DMS79 (cell line): ENCODE results near the gene RINL.

ENCODE experiments used
- DNase-seq: peaks from one replicate; lab custom pipeline; 2025; lab: John Stamatoyannopoulos, UW

Gene RINL

DNA sequence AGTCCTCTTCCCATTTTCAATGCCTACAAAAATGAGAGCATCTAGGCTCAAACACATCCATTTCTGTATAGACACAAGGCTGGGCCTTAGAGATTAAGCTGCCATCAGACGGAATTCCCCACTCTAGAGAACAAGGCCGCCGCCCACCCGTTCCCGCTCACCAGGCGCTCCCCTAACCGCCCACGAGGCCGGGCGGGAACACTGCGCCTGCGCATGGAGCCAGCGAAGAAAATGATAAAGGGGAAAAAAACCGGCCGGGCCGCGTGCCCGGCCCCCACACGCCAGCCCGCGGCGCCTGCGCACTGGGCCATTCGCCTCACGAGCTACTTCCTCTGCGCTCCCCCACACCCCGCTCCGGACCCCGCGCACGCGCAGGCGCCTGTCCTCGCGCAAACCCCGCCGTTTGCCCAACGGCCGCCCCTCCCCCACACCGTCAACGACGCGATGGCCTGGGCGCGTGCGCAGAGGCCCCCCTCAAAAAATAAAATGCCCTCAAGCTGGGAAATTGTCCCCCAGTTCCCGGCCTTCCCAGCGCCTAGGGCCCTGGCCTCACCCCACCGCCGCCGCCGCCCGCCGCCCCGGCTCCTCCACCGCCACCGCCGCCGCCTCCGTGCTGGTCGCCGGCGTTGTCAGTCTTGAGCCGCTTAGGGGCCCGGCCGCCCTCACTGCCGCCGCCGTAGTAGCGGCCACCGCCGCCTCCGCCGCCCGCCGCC lies 28.8 kb downstream of the RINL start:
- peak; percentile 82 for DNase-seq

GRCh38 chr19:38848299-38849146 lies 29.6 kb downstream of the RINL start:
- no peak for DNase-seq

- no peak for DNase-seq
These were observed 32.0 kb downstream of the RINL start for GRCh38 chr19:38846097-38846496.

DNA sequence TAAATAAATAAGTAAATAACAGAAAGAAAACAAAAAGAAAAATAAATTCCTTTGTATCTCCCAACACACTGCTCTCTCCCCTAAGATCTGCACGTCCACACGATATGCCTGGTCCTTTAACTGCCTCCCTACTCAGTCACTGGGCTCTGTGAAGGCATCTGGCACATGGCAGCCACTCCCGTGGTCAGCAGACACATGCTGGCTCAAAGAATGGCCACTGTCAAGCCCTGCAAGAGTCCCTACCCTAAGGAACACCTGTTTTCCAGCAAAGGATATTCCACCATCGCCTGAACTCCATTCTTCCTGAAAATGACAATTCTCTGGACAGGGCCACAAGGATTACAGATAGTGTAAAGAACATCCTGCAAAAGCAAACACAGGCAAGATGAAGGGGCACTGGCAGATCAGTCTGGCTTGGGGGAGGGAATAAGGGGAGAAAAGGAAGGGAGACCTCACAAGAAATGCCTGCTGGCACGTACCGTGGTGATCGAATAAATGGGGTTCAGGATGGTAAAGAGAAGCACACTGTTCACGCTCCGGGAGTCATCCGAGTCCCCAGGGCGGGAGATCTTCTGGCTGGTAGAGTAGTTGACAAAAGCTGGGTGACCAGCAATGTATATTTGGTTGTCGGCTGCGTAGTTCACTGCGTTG lies 32.6 kb downstream of the RINL start:
- DNase-seq: no peak

GRCh38 chr19:38844093-38844686 lies 33.9 kb downstream of the RINL start:
- no peak for DNase-seq

- DNase-seq: no peak
These were observed 34.8 kb downstream of the RINL start for GRCh38 chr19:38843175-38843758.

GRCh38 chr19:38842439-38843174 lies 35.5 kb downstream of the RINL start:
- DNase-seq: no peak

DNA sequence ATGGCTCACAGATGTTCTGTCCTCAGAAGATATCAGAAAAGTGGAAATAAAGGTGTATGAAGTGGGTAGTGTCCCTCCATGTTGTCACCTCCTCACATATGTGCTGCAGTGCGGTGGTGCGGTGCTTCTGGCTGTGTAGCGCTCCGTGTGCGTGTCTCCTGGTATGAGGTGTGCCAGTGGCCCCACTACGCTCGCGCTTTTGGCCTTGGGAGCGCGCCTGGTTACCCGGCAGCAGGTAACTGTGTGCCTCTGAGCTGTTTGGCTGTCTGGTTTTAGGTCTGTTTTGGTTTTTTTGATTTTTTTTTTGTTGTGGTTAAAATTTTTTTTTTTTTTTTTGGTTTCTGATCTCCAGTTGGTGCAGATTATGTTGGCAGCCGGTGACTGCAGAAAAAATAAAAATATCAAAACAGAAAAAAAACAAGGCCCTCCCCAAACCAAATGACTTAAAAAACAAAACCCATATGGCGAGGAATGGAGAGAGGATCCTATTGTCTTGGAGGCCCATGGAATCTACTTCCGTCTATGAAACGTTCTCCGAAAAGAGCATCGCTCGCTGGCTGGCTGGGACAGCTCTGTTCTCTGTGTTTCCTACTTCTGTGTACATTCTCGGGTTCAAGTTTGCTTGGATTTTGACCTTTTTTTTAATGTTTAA lies 36.2 kb downstream of the RINL start:
- no peak for DNase-seq

DNA sequence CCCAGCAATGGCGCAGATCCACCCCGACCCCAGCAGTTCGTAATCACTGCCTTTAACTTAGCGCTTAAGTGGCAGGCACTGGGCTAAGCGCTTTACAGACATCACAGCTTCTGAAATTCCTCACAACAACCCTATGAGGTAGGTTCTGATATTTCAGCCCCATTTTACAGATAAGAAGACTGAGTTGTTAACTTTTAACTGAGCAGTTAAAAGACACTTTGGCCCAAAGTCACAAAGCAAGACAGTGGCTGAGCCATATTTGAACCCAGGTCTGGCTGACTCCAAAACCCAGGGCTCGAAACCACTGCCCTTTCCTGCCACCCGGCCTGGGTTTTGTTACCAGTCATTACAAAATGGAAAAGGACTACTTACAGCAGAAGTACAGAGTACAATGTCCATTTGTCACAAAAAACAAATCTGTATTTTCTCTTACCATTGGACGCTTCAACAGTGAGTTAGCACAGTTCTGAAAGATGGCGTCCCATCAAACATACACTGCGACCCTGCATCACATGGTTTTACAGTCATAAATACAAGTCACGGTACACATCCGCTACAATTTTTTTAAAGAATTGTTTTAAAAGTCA lies 36.8 kb downstream of the RINL start:
- no peak for DNase-seq

DNA sequence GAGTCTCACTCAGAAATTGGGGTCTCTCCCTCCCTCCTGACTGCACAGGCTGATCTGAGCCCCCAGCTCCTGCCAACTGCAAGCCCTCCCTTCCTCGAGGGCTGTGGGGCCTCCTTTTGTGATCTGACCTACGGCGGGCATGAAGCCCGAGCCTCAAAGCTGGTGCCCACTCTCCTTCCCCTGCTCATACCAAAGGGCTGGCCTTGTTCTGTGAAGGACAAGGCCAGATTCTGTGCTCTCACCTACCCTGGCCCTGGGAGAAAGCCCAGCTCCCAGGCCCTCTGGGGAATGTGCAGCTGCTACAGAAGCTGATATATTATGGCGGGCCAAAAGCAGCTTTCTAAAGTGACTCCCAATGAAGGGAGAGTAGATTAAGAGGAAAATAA lies 37.5 kb downstream of the RINL start:
- no peak for DNase-seq

DNA sequence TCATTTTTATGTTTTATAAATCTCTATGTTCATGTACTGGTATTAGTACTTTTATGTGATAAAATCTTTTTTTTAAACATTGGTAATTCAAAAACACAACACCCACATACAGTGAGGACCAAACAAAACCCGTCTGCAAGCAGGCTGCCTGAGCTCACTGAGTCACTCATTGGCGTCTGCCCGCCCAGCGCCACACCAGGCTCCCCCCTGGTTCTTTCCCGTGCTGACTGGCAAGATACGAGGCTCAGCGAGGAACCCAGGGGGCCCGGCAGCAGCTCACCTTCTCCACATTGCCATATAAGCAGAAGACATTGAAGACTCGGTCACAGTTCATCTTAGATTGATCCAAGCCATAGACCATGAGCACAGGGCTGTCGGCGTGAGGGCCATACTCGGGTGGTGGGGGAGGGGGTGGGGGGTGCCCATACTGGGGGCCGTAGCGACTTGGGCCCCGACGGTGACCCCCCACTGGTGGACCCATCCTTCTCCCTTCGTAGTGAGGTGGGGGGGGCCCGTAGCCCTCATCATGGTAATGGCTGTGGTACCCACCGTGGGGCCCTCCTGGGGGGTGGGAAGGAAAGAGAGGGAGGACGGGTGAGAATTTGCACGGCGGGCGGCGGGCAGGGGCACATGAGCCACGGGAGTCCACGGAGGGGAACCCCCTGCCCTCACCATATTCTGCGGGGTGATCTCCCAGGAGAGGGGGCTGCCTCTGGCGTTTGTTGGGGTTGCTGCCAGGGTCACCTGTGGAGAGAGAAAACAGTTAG lies 38.1 kb downstream of the RINL start:
- no peak for DNase-seq

GRCh38 chr19:38838986-38839761 lies 38.9 kb downstream of the RINL start:
- DNase-seq: no peak

GRCh38 chr19:38838208-38838985 lies 39.7 kb downstream of the RINL start:
- DNase-seq: no peak

- no peak for DNase-seq
These were observed 40.4 kb downstream of the RINL start for GRCh38 chr19:38837656-38838121.

DNA sequence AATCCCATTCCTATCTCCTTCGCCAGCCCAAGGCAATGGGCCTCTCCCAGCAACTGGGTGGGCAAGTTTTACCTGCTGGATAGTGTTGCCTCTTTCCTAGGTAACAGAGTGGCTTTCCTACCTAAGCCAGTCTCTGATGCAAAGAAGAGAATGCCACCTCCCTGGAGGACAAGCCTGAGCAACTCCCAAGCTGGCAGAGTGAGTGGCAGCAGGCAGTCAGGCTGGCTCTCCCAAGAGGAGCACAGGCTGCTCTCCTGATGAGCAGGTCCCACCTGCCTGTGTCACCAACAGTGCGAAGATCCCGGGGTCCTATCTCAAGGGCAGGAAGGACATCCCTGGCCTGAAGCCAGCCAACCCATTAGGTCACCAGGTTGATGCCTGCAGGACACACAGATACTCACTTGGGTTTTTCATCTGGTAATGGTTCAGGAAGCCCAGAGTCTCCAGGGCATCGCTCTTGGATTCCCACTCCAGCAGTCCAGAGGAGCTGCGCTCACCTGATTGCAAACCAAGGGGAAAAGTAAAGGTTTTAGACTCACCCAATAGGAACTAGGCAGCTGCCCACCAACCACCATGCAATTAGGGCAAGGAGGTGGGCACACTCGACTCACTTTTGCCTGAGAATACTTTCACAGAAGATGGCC lies 41.0 kb downstream of the RINL start:
- DNase-seq: no peak

DNA sequence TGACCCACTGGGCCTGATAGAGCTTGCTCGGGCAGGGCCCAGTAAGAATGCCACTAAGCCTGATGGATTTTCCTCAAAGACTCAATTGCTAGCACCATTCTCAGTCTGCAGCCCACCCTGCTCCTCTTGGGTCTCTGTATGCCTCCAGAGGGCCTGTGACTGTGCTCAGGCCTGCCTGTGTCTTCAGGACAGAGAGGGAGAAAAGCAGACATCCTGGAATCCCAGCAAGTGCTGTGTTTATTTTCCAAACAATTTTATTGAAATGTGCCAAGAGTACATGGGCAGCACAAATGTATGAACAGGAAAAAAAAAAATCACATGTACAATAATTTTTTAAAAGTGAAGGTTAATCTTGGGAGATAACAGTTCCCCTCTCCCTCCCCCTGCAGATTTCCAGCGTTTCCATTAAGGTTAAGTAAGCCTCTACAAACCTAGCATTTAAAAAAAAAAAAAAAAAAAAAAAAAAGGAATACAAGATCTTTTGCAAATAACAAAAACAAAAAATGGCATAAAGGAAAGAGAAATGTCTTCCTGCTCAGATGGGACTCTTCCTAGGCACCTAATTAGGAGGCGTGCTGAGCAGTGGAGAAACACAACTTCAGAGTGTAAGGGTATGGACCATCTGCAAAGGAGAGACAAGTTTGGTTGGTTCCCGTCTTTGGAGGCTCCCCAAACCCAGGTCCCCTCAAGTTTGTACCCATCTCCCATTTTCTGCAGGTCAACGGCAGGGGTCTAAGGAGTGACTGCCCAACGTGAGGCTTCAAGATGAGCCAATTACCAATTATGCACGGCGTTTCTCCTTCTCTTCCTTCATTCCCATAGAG lies 41.7 kb downstream of the RINL start:
- DNase-seq: no peak

GRCh38 chr19:38834590-38834989 lies 43.5 kb downstream of the RINL start:
- no peak for DNase-seq
